ENCODE measurements around the gene NEK7. TPM values are rescaled to one million over a fixed set of nuclear protein-coding genes. Genes with fewer than 3 reads are reported as not detected.

The NEK7 gene
- total RNA-seq, 2 donors from 2014 or later: 168 to 228 TPM

DNA sequence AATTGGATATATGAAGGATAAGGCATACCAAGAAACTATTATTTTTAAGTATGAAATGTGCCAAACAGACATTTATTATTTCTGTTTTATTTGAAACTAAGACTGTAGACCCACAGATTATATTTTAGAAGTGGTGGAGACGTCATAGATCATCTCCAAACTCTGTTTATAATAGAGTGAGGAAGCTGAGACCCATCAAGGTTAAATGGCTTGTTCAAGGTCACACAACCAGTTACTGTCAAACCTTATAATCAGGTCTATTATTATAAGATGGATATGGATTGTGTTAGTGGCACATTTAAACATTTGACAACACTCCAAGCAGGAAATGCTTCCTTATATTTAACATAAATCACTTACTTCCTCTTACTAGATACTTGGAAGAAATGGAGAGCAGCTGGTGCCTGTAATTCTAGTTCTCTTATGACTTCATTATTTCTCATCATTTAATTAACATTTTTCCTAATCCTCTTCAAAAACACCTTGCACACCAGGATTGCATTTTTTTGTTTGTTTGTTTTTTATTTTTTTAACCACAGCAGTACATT is 117.0 kb downstream of the NEK7 start:
- H3K36me3 ChIP-seq: no peaks in the 10 kb centered on the region
- peak overlapping the region in 1 of 2 donors; percentile 52 for H3K27ac ChIP-seq
- H3K27me3 ChIP-seq: no peaks in the 10 kb centered on the region
- H3K4me3 ChIP-seq: no peak overlapping the region
- no peaks in the 10 kb centered on the region for H3K9me3 ChIP-seq
- H3K4me1 ChIP-seq: peaks cover 0 to 36% of the 10 kb centered on the region in 2 donors
- no peak for DNase-seq (ENCODE audit: low spot score)
- TF ChIP-seq, protein P1, sequence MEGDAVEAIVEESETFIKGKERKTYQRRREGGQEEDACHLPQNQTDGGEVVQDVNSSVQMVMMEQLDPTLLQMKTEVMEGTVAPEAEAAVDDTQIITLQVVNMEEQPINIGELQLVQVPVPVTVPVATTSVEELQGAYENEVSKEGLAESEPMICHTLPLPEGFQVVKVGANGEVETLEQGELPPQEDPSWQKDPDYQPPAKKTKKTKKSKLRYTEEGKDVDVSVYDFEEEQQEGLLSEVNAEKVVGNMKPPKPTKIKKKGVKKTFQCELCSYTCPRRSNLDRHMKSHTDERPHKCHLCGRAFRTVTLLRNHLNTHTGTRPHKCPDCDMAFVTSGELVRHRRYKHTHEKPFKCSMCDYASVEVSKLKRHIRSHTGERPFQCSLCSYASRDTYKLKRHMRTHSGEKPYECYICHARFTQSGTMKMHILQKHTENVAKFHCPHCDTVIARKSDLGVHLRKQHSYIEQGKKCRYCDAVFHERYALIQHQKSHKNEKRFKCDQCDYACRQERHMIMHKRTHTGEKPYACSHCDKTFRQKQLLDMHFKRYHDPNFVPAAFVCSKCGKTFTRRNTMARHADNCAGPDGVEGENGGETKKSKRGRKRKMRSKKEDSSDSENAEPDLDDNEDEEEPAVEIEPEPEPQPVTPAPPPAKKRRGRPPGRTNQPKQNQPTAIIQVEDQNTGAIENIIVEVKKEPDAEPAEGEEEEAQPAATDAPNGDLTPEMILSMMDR (IDR thresholded peaks at IDR 0.05): no peak

DNA sequence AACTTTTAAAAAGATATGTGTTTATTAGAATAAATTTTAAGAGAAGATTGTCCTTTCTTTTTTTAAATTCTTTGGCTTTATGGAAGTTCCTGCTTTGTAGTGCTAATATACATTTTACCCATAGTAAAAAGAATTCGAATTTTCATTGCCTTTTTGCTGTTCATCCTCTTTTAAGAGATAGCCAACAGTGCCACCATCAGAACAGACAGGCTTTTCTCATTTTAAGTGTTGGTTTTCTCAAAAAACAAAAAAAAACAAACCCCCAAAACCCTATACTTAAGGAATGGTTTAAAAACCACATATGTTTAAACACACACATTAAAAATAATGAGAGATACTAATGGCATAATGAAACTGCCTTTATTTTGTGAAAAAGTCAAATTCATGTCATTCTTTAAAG is 118.8 kb downstream of the NEK7 start:
- Histone ChIP-seq H3K27ac (no peak overlapping the region), H3K36me3 (no peaks in the 10 kb centered on the region), H3K9me3 (no peaks in the 10 kb centered on the region), H3K4me1 (peaks cover 0 to 29% of the 10 kb centered on the region in 2 donors), H3K27me3 (no peaks in the 10 kb centered on the region), H3K4me3 (no peak overlapping the region)
- no peak for DNase-seq (ENCODE audit: low spot score)
- TF ChIP-seq, protein P1 (IDR thresholded peaks at IDR 0.05): no peak

DNA sequence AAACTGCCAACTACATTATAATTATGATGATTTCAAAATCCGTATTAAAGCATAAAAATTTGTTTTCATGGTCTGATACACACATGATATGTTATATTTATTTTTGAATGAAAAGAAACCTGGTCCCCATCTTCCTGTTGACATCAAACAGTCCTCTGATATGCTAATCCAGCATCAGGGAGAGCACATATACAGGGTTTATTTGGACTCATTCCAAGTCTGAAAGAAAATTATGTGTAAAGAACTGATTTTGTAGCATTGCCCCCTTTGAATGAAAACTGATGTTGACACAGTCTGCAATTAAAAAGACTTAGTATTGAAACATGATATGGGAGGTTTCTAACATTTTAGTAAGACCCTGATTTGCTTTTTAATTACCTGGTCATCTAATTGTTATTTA is 119.4 kb downstream of the NEK7 start:
- no peaks in the 10 kb centered on the region for H3K27me3 ChIP-seq
- H3K27ac ChIP-seq: no peak overlapping the region
- H3K36me3 ChIP-seq: no peaks in the 10 kb centered on the region
- TF ChIP-seq, protein P1 (IDR thresholded peaks at IDR 0.05): no peak
- no peak for DNase-seq (ENCODE audit: low spot score)
- no peaks in the 10 kb centered on the region for H3K9me3 ChIP-seq
- H3K4me1 ChIP-seq: peaks cover 0 to 25% of the 10 kb centered on the region in 2 donors
- H3K4me3 ChIP-seq: no peak overlapping the region

GRCh38 chr1:198278943-198279342 is 122.1 kb downstream of the NEK7 start:
- no peaks in the 10 kb centered on the region for H3K27me3 ChIP-seq
- H3K4me3 ChIP-seq: no peak overlapping the region
- no peaks in the 10 kb centered on the region for H3K9me3 ChIP-seq
- H3K4me1 ChIP-seq: peaks cover 0 to 4% of the 10 kb centered on the region in 2 donors
- TF ChIP-seq, protein P1 (IDR thresholded peaks at IDR 0.05): no peak
- no peak overlapping the region for H3K27ac ChIP-seq
- H3K36me3 ChIP-seq: peaks cover 9% of the 10 kb centered on the region
- DNase-seq (ENCODE audit: low spot score): no peak

DNA sequence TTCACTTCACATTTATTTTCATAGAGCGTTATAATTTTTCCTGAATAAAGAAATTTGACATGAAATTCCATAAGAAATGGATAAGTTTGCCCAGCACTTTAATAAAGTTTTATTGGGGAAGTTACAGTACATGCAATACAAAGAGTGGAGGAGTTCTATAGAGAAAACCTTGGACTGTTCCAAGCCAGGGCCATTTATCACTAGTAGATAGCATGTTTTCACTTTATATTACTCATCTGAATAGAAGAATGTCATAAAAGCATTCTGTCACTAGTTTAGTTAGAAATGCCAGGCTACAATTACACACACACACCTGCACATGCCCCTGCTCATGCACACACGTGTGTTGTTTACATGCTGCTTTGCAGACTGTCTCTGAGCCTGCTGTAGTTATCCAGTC is 123.3 kb downstream of the NEK7 start:
- no peaks in the 10 kb centered on the region for H3K9me3 ChIP-seq
- DNase-seq (ENCODE audit: low spot score): no peak
- no peaks in the 10 kb centered on the region for H3K4me1 ChIP-seq
- H3K36me3 ChIP-seq: peaks cover 9% of the 10 kb centered on the region
- H3K4me3 ChIP-seq: no peak overlapping the region
- H3K27me3 ChIP-seq: no peaks in the 10 kb centered on the region
- H3K27ac ChIP-seq: no peak overlapping the region
- TF ChIP-seq, protein P1 (IDR thresholded peaks at IDR 0.05): no peak

- no peak for DNase-seq (ENCODE audit: low spot score)
- Histone ChIP-seq H3K36me3 (peaks cover 9% of the 10 kb centered on the region), H3K27ac (no peak overlapping the region), H3K27me3 (no peaks in the 10 kb centered on the region), H3K9me3 (no peaks in the 10 kb centered on the region), H3K4me3 (no peak overlapping the region), H3K4me1 (no peaks in the 10 kb centered on the region)
- TF ChIP-seq, protein P1 (IDR thresholded peaks at IDR 0.05): no peak
These were observed 125.1 kb downstream of the NEK7 start for GRCh38 chr1:198281911-198282310.

All from right atrium auricular region (tissue), 2 donors.